PFSK-1 (cell line): ENCODE results near the gene ZFAND3.
A peak's percentile ranks its signal among the peaks of the same experiment; 100 is the strongest.

Source experiments
- POLR2AphosphoS5 ChIP-seq: IDR thresholded peaks from 2 replicates; pipeline ENCODE4 v1.6.1; 2012; ENCODE audit warnings: low read depth, mild to moderate bottlenecking, control low read depth, low read length, moderate library complexity
- SIN3A ChIP-seq: IDR thresholded peaks from 2 replicates; pipeline ENCODE4 v1.6.1; 2012; ENCODE audit warnings: mild to moderate bottlenecking, low read length, moderate library complexity, borderline replicate concordance; ENCODE audit not compliant: insufficient read depth

- 0 out of 2 replicates have a peak, but pooled peaks have one; percentile 62 for TF ChIP-seq POLR2AphosphoS5
- TF ChIP-seq SIN3A, result no peak
Observed at GRCh38 chr6:37783856-37784584, 35.5 kb upstream of the ZFAND3 start.
